Measurements from ENCODE around the gene KCNK5. TPM values are rescaled to one million over a fixed set of nuclear protein-coding genes. Genes with fewer than 3 reads are reported as not detected.

The KCNK5 gene
- total RNA-seq: 10.9 and 11.0 TPM in 2 replicates

- intact Hi-C loops (cut with micrococcal nuclease): loop anchor here (2.0 to 10.0 kb wide), 3 partner anchors 74 to 514 kb away; partner anchors contain the start of genes DNAH8 and SAYSD1
Observed at GRCh38 chr6:39228992-39229767, at the start of gene KCNK5. KCNK5 (minus strand) TSS chr6:39229475; CDS start chr6:39229111, 364 bp downstream.

GRCh38 chr6:39276379-39276995 is 47.2 kb upstream of the KCNK5 start:
- intact Hi-C loops (cut with micrococcal nuclease): no loop called here

- intact Hi-C loops (cut with micrococcal nuclease): no loop called here
Observed at GRCh38 chr6:39274903-39275302, 45.6 kb upstream of the KCNK5 start.

- intact Hi-C loops (cut with micrococcal nuclease): no loop called here
Observed at GRCh38 chr6:39274471-39274870, 45.2 kb upstream of the KCNK5 start.

GRCh38 chr6:39273406-39273821 is 44.1 kb upstream of the KCNK5 start:
- intact Hi-C loops (cut with micrococcal nuclease): no loop called here

- intact Hi-C loops (cut with micrococcal nuclease): no loop called here
Observed at GRCh38 chr6:39269961-39270360, 40.7 kb upstream of the KCNK5 start.

- intact Hi-C loops (cut with micrococcal nuclease): no loop called here
Observed at GRCh38 chr6:39268721-39269120, 39.4 kb upstream of the KCNK5 start.

- intact Hi-C loops (cut with micrococcal nuclease): no loop called here
Observed at GRCh38 chr6:39268171-39268570, 38.9 kb upstream of the KCNK5 start.

- intact Hi-C loops (cut with micrococcal nuclease): no loop called here
Observed at GRCh38 chr6:39266782-39267355, 37.6 kb upstream of the KCNK5 start.

GRCh38 chr6:39266375-39266774 is 37.1 kb upstream of the KCNK5 start:
- intact Hi-C loops (cut with micrococcal nuclease): no loop called here

GRCh38 chr6:39263303-39264037 is 34.2 kb upstream of the KCNK5 start:
- intact Hi-C loops (cut with micrococcal nuclease): no loop called here

- intact Hi-C loops (cut with micrococcal nuclease): no loop called here
Observed at GRCh38 chr6:39261751-39262150, 32.5 kb upstream of the KCNK5 start.

- intact Hi-C loops (cut with micrococcal nuclease): no loop called here
Observed at GRCh38 chr6:39260953-39261352, 31.7 kb upstream of the KCNK5 start.

- intact Hi-C loops (cut with micrococcal nuclease): no loop called here
Observed at GRCh38 chr6:39260456-39260855, 31.2 kb upstream of the KCNK5 start.

- intact Hi-C loops (cut with micrococcal nuclease): no loop called here
Observed at GRCh38 chr6:39256294-39256940, 27.1 kb upstream of the KCNK5 start.

- intact Hi-C loops (cut with micrococcal nuclease): no loop called here
Observed at GRCh38 chr6:39254999-39255535, 25.8 kb upstream of the KCNK5 start.

- intact Hi-C loops (cut with micrococcal nuclease): no loop called here
Observed at GRCh38 chr6:39251406-39251805, 22.1 kb upstream of the KCNK5 start.

- intact Hi-C loops (cut with micrococcal nuclease): no loop called here
Observed at GRCh38 chr6:39250507-39250906, 21.2 kb upstream of the KCNK5 start.

- intact Hi-C loops (cut with micrococcal nuclease): no loop called here
Observed at GRCh38 chr6:39249278-39249677, 20.0 kb upstream of the KCNK5 start.

- intact Hi-C loops (cut with micrococcal nuclease): no loop called here
Observed at GRCh38 chr6:39247667-39248194, 18.5 kb upstream of the KCNK5 start.

- intact Hi-C loops (cut with micrococcal nuclease): no loop called here
Observed at GRCh38 chr6:39243809-39244208, 14.5 kb upstream of the KCNK5 start.
